Measurements from ENCODE around the gene PKHD1. TPM values are rescaled to one million over a fixed set of nuclear protein-coding genes. Genes with fewer than 3 reads are reported as not detected.
A peak's percentile ranks its signal among the peaks of the same experiment; 100 is the strongest.

PKHD1 gene
- total RNA-seq, 1 experiment from 2014 or later = 0.09 TPM

DNA sequence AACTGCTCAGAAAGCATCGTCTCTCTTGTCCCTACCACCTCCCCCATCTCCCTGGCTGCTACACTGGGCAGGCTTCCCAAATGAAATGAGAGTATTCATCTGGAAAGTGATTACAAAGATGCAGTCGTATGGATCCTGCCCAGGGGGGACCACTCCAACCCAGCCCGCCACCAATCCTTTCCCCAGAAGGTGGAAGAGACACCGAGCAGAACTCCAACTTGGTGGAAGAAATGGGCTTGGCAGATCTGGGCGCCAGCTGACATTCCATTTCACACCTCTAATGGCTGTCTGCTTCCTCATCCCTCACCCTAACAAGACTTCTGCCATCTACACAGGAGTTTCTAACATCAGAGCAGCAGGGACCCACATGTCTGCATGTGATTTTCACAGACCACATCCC is 12.7 kb downstream of the PKHD1 start:
- Histone ChIP-seq H4K20me1 (ENCODE audit: control insufficient read depth, insufficient read depth, insufficient read length) (no peaks in the 10 kb centered on the region), H3K14ac (ENCODE audit: insufficient read depth, low read length) (no peak overlapping the region), H3K18ac (ENCODE audit: insufficient read length, low read depth, low read length) (no peak overlapping the region), H4K5ac (ENCODE audit: insufficient read length, low read depth, low read length) (no peak overlapping the region), H3K27ac (ENCODE audit: insufficient read length, low read depth, low read length) (no peak overlapping the region), H3K9me3 (ENCODE audit: control insufficient read depth, low read depth, low read length) (no peaks in the 10 kb centered on the region), H3K27me3 (ENCODE audit: insufficient read depth, low read length) (no peaks in the 10 kb centered on the region), H2AK5ac (ENCODE audit: insufficient read length, low read length) (no peak overlapping the region), H3T11ph (ENCODE audit: low read length) (no peak overlapping the region), H4K91ac (ENCODE audit: insufficient read length, low read depth, low read length) (no peak overlapping the region), H2BK12ac (ENCODE audit: insufficient read length, low read depth, low read length) (no peak overlapping the region), H3K23ac (ENCODE audit: insufficient read length, low read depth, low read length) (no peak overlapping the region), H3K56ac (ENCODE audit: insufficient read length, low read depth, low read length) (no peak overlapping the region), H2BK5ac (ENCODE audit: insufficient read length, low read length) (no peak overlapping the region), H2BK15ac (ENCODE audit: low read depth, low read length) (no peak overlapping the region), H3K4me1 (ENCODE audit: insufficient read depth, low read length) (peaks cover 18% of the 10 kb centered on the region; the same call in 1 of the 2 replicates), H2BK20ac (ENCODE audit: low read depth, low read length, poor library complexity, severe bottlenecking) (peak overlapping the region; percentile 100), H3K23me2 (ENCODE audit: insufficient read length, low read depth, low read length, poor library complexity, severe bottlenecking) (no peaks in the 10 kb centered on the region), H3K9ac (ENCODE audit: extremely low read depth, insufficient read length, low read length) (no peak overlapping the region), H2BK120ac (ENCODE audit: low read depth, low read length, poor library complexity, severe bottlenecking) (no peak overlapping the region), H2AFZ (ENCODE audit: low read length) (no peak overlapping the region), H3K4ac (ENCODE audit: low read depth, low read length) (no peak overlapping the region), H3K4me2 (ENCODE audit: insufficient read depth, insufficient read length, low read length) (no peak overlapping the region), H4K8ac (replicated peaks; ENCODE audit: insufficient read length, low read depth, low read length) (no peak overlapping the region), H3K79me1 (ENCODE audit: insufficient read depth, low read depth, low read length, poor library complexity, severe bottlenecking) (no peaks in the 10 kb centered on the region), H3K79me2 (ENCODE audit: insufficient read depth, low read length) (no peaks in the 10 kb centered on the region)
- DNase-seq = no peak
- TF ChIP-seq, protein P1, sequence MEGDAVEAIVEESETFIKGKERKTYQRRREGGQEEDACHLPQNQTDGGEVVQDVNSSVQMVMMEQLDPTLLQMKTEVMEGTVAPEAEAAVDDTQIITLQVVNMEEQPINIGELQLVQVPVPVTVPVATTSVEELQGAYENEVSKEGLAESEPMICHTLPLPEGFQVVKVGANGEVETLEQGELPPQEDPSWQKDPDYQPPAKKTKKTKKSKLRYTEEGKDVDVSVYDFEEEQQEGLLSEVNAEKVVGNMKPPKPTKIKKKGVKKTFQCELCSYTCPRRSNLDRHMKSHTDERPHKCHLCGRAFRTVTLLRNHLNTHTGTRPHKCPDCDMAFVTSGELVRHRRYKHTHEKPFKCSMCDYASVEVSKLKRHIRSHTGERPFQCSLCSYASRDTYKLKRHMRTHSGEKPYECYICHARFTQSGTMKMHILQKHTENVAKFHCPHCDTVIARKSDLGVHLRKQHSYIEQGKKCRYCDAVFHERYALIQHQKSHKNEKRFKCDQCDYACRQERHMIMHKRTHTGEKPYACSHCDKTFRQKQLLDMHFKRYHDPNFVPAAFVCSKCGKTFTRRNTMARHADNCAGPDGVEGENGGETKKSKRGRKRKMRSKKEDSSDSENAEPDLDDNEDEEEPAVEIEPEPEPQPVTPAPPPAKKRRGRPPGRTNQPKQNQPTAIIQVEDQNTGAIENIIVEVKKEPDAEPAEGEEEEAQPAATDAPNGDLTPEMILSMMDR (conservative IDR thresholded peaks at IDR 0.05) = no peak
- Mint-ChIP-seq H3K27me3 (ENCODE audit: low read depth) (peaks cover 1% of the 10 kb centered on the region; the same call in 1 of the 2 replicates), H3K4me1 (peaks cover 51 to 55% of the 10 kb centered on the region in 2 experiments), H3K36me3 (ENCODE audit: insufficient read depth in 1 of 3, low read depth in 3 of 3) (no peaks in the 10 kb centered on the region), H3K27ac (0 out of 7 replicates have a peak overlapping the region, but pooled peaks of 1 of the 3 experiments have one; percentile 75), H3K9me3 (no peaks in the 10 kb centered on the region), H3K4me3 (no peak overlapping the region)
- no CpG with 5 or more reads among the region's 5 CpGs for WGBS (ENCODE audit: extremely low coverage, insufficient read length, low lambda C conversion rate)
